Bronchial epithelial cell (primary cell): Measurements from ENCODE around the gene NPDC1. TPM values are rescaled to one million over a fixed set of nuclear protein-coding genes. Genes with fewer than 3 reads are reported as not detected.

Experiments used
- DNase-seq: peaks from one replicate; pipeline ENCODE4 v3.0.0-alpha.2; 2010; ENCODE audit warnings: low read depth
- FAIRE-seq: peaks from 2 replicates; lab custom pipeline; 2011; peaks lifted over from hg19 to GRCh38; lab: Jason Lieb, UNC
- H3K27me3 ChIP-seq: 2 replicates; pipeline ENCODE4 v1.5.1; 2011; ENCODE audit warnings: low read length; ENCODE audit not compliant: control insufficient read depth, insufficient read depth
- H3K36me3 ChIP-seq: 2 replicates; pipeline ENCODE4 v1.5.1; 2011; ENCODE audit warnings: low read length; ENCODE audit not compliant: control insufficient read depth, insufficient read depth
- H3K4me3 ChIP-seq: 2 replicates; pipeline ENCODE4 v1.5.1; 2011; ENCODE audit warnings: mild to moderate bottlenecking, low read depth, low read length, control low read depth
- CTCF ChIP-seq: IDR thresholded peaks from 2 replicates; pipeline ENCODE4 v1.5.1; 2011; ENCODE audit warnings: mild to moderate bottlenecking, moderate library complexity, low read length, control low read depth, inconsistent platforms; ENCODE audit not compliant: insufficient read depth, severe bottlenecking
- total RNA-seq: library from RNA; depleted of rRNA; stranded (reverse); fragments of >200 nt; gene quantifications from 2 replicates; pipeline ENCODE4 v1.2.1, GENCODE V29; 2014

The NPDC1 gene
- total RNA-seq, 1 donor from 2014 or later = 5.5 TPM

GRCh38 chr9:137042751-137043727, 2.9 kb downstream of the NPDC1 start:
- Histone ChIP-seq H3K36me3 (peaks cover 6% of the 10 kb centered on the region), H3K27me3 (peaks cover 4% of the 10 kb centered on the region), H3K4me3 (no peak overlapping the region)
- DNase-seq = no peak
- no peak for TF ChIP-seq CTCF
- FAIRE-seq = no peak

GRCh38 chr9:137041124-137041523, 4.9 kb downstream of the NPDC1 start:
- no peaks in the 10 kb centered on the region for H3K27me3 ChIP-seq
- no peak for DNase-seq
- no peak overlapping the region for H3K4me3 ChIP-seq
- peaks cover 6% of the 10 kb centered on the region for H3K36me3 ChIP-seq
- FAIRE-seq = no peak
- TF ChIP-seq CTCF = no peak

GRCh38 chr9:137040568-137040967, 5.4 kb downstream of the NPDC1 start:
- Histone ChIP-seq H3K36me3 (peaks cover 6% of the 10 kb centered on the region), H3K4me3 (no peak overlapping the region), H3K27me3 (no peaks in the 10 kb centered on the region)
- FAIRE-seq (no peak), DNase-seq (no peak)
- no peak for TF ChIP-seq CTCF

GRCh38 chr9:137039611-137040366, 6.2 kb downstream of the NPDC1 start:
- DNase-seq (no peak), FAIRE-seq (no peak)
- no peak overlapping the region for H3K4me3 ChIP-seq
- peaks cover 6% of the 10 kb centered on the region for H3K36me3 ChIP-seq
- TF ChIP-seq CTCF = no peak
- H3K27me3 ChIP-seq = no peaks in the 10 kb centered on the region

- TF ChIP-seq CTCF = no peak
- Histone ChIP-seq H3K27me3 (no peaks in the 10 kb centered on the region), H3K36me3 (peaks cover 6% of the 10 kb centered on the region), H3K4me3 (no peak overlapping the region)
- DNase-seq (no peak), FAIRE-seq (no peak)
Measured at GRCh38 chr9:137038916-137039315, 7.1 kb downstream of the NPDC1 start.
